Natural killer cell (primary cell): ENCODE measurements around the gene EEF2K. TPM values are rescaled to one million over a fixed set of nuclear protein-coding genes. Genes with fewer than 3 reads are reported as not detected.

ENCODE experiments used
- ATAC-seq, 3 donors: fragments of 150-1000 bp in 2 of 3; fragments of 200-7000 bp in 1 of 3; cut with Tn5 transposase; 1 replicate in 1 of 3; 2 replicates in 2 of 3; pipeline ENCODE4 v1.10.0; 2021; ENCODE audit warnings: mild to moderate bottlenecking in 2 of 3, moderate library complexity in 2 of 3
- DNase-seq, 2 donors: peaks; one replicate each; pipeline versions ENCODE4 v3.0.0 to v3.0.0-alpha.2; 2013 to 2021; ENCODE audit warnings: mixed read lengths in 1 of 2
- H3K27ac ChIP-seq: one replicate; pipeline ENCODE4 v1.5.1; 2013; ENCODE audit warnings: mild to moderate bottlenecking, low read length
- H3K27me3 ChIP-seq: one replicate; pipeline ENCODE4 v1.6.1; 2013; ENCODE audit warnings: low read length; ENCODE audit not compliant: control insufficient read depth, insufficient read depth
- H3K36me3 ChIP-seq: one replicate; pipeline ENCODE4 v1.6.1; 2013; ENCODE audit warnings: low read length; ENCODE audit not compliant: control insufficient read depth, insufficient read depth
- H3K4me1 ChIP-seq: one replicate; pipeline ENCODE4 v1.6.1; 2013; ENCODE audit warnings: low read length; ENCODE audit not compliant: control insufficient read depth, insufficient read depth
- H3K4me3 ChIP-seq: one replicate; pipeline ENCODE4 v1.5.1; 2013; ENCODE audit warnings: low read length
- H3K9me3 ChIP-seq: one replicate; pipeline ENCODE4 v1.6.1; 2013; ENCODE audit warnings: low read length; ENCODE audit not compliant: control insufficient read depth, insufficient read depth
- H3K27ac Mint-ChIP-seq, 2 donors: one replicate each; pipeline ENCODE4 v1.8.0; 2022; ENCODE audit warnings: mild to moderate bottlenecking in 2 of 2, mixed read lengths in 2 of 2, moderate library complexity in 1 of 2
- H3K27me3 Mint-ChIP-seq, 2 donors: one replicate each; pipeline ENCODE4 v1.8.0; 2022; ENCODE audit warnings: low read depth in 2 of 2, mixed read lengths in 2 of 2
- H3K36me3 Mint-ChIP-seq: one replicate; pipeline ENCODE4 v1.8.0; 2022; ENCODE audit warnings: mixed read lengths
- H3K4me1 Mint-ChIP-seq, 2 donors: one replicate each; pipeline ENCODE4 v1.8.0; 2022; ENCODE audit warnings: mixed read lengths in 2 of 2
- H3K4me3 Mint-ChIP-seq: one replicate; pipeline ENCODE4 v1.8.0; 2022; ENCODE audit warnings: mild to moderate bottlenecking, moderate library complexity, mixed read lengths
- H3K9me3 Mint-ChIP-seq, 2 donors: one replicate each; pipeline ENCODE4 v1.8.0; 2022; ENCODE audit warnings: mixed read lengths in 2 of 2
- WGBS: methylation state at CpG from one replicate; pipeline ENCODE4 v1.1.7; 2013; ENCODE audit warnings: missing lambda C conversion rate; ENCODE audit not compliant: insufficient coverage; 5-methylcytosine and 5-hydroxymethylcytosine counted together
- intact Hi-C: fragments of 100-400 bp; cut with micrococcal nuclease; formaldehyde crosslinking; loops from one replicate; pipeline ENCODE4 v1.14.2; 2022
- total RNA-seq, 4 donors: library from RNA; stranded (reverse); fragments of 120-200 nt in 1 of 4; gene quantifications; one replicate each; pipeline versions ENCODE4 v1.2.3 to v1.2.4, GENCODE V29; 2013 to 2022
- TF ChIP-seq, protein P1 (sequence below): fragments of 200-600 bp; IDR thresholded peaks from one replicate; pipeline ENCODE4 v1.8.0; 2022; ENCODE audit warnings: antibody characterized with exemption

Gene EEF2K
- total RNA-seq, 3 donors from 2014 or later (not counting 1 experiment from before 2014, with no cell fraction given) = 12.6 to 33.5 (median 22.9) TPM

DNA sequence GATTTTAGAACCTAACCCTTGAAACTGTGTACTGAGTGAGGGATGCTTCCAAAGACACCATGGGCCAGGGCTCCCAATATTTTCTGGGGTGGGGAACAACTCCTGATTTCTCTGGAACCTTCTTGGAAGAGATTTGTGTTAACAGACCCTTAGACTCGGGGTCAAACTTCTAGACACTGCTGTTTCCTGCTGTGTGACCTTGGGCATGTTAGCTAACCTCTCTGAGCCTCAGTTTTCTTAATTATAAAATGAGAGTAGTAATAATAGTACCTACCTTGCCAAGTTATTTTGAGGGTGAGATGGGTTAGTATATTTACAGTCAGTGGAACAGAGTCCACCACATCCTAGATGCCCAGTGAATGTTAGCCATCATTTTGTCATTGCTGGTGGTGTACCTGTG, 109.9 kb downstream of the EEF2K start:
- Mint-ChIP-seq H3K4me1 (peaks cover 3 to 5% of the 10 kb centered on the region in 2 donors), H3K27ac (no peak overlapping the region), H3K9me3 (no peaks in the 10 kb centered on the region), H3K36me3 (peaks cover 6% of the 10 kb centered on the region), H3K27me3 (no peaks in the 10 kb centered on the region), H3K4me3 (no peak overlapping the region)
- Histone ChIP-seq H3K27ac (no peak overlapping the region), H3K4me3 (no peak overlapping the region), H3K36me3 (peaks cover 68% of the 10 kb centered on the region), H3K9me3 (no peaks in the 10 kb centered on the region), H3K27me3 (no peaks in the 10 kb centered on the region), H3K4me1 (no peaks in the 10 kb centered on the region)
- ATAC-seq (no peak), DNase-seq (no peak)
- TF ChIP-seq, protein P1, sequence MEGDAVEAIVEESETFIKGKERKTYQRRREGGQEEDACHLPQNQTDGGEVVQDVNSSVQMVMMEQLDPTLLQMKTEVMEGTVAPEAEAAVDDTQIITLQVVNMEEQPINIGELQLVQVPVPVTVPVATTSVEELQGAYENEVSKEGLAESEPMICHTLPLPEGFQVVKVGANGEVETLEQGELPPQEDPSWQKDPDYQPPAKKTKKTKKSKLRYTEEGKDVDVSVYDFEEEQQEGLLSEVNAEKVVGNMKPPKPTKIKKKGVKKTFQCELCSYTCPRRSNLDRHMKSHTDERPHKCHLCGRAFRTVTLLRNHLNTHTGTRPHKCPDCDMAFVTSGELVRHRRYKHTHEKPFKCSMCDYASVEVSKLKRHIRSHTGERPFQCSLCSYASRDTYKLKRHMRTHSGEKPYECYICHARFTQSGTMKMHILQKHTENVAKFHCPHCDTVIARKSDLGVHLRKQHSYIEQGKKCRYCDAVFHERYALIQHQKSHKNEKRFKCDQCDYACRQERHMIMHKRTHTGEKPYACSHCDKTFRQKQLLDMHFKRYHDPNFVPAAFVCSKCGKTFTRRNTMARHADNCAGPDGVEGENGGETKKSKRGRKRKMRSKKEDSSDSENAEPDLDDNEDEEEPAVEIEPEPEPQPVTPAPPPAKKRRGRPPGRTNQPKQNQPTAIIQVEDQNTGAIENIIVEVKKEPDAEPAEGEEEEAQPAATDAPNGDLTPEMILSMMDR = no peak
- intact Hi-C loops = no loop called here
- WGBS = 92% methylated on average over 1 of the region's 1 CpG

DNA sequence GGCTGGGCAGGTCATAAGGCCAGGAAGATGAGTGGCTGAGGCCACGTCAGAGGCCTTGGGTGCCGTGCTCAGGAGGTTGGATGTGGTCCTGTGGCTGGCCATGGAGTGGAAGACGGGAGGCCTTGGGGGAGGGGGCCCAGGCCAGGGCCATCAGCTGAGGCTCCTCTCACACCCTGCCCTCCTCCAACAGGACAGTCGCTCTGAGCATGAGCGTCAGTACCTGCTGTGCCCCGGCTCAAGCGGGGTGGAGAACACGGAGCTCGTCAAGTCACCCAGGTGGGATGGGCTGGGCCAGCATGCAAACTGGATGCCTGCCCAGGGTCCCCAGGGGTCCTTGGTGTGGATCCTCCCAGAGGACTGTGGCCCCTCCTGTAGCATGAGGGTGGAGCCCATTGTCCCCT, 110.3 kb downstream of the EEF2K start:
- Mint-ChIP-seq H3K9me3 (no peaks in the 10 kb centered on the region), H3K36me3 (peaks cover 9% of the 10 kb centered on the region), H3K27me3 (no peaks in the 10 kb centered on the region), H3K27ac (no peak overlapping the region), H3K4me1 (peaks cover 5 to 9% of the 10 kb centered on the region in 2 donors), H3K4me3 (no peak overlapping the region)
- DNase-seq = peak in 1 of 2 donors; percentile 12
- Histone ChIP-seq H3K4me3 (no peak overlapping the region), H3K27ac (no peak overlapping the region), H3K27me3 (no peaks in the 10 kb centered on the region), H3K9me3 (no peaks in the 10 kb centered on the region), H3K4me1 (no peaks in the 10 kb centered on the region), H3K36me3 (peaks cover 69% of the 10 kb centered on the region)
- ATAC-seq = peak in 2 of 3 donors; percentile 6 to 19
- intact Hi-C loops = no loop called here
- TF ChIP-seq, protein P1 = no peak
- WGBS = 95% methylated on average over 9 of the region's 9 CpGs

DNA sequence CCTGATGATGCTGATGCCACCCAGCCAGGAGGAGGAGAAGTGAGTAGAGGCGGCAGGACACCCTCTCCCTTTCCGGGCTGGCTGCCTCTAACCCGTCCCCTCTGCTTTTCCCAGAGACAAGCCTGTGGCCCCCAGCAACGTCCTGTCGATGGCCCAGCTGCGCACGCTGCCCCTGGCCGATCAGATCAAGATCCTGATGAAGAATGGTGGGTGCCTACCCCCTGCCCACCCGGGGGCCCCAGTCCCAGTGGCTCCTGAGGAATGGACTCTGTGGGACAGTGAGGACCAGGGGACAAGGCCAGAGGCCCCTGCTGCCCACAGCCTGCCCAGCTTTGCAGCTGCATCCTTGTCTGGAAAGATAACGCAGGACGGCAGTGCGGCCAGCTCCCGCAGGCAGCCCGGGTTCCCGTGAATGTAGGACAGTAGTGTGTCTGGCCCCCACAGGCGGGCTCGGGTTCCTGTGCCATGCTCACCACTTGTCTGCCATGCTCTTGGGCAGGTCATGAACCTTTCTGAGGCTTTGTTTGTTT, 111.0 kb downstream of the EEF2K start:
- TF ChIP-seq, protein P1 = no peak
- no peak for DNase-seq

DNA sequence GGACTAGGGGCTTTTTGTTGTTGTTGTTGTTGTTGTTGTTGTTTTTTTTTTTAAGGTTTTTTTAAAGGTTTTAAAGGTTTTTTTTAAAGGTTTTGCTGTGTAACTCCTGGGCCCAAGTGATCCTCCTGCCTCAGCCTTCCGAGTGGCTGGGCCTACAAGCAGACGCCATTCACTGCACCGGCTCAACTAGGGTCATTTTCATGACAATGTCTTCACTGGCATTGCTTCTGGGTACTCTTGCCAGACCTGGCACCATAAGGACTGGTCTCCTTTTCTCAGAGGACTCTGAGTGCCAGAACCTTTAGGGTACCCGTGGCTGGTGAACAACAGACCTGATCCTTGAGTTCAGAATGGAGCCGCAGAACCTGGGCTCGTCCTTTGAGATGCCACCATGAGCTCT, 111.5 kb downstream of the EEF2K start:
- H3K27me3 Mint-ChIP-seq = no peaks in the 10 kb centered on the region
- peaks cover 9% of the 10 kb centered on the region for H3K36me3 Mint-ChIP-seq
- H3K4me1 ChIP-seq = no peaks in the 10 kb centered on the region
- H3K9me3 ChIP-seq = no peaks in the 10 kb centered on the region
- TF ChIP-seq, protein P1 = no peak
- H3K9me3 Mint-ChIP-seq = no peaks in the 10 kb centered on the region
- no peaks in the 10 kb centered on the region for H3K27me3 ChIP-seq
- ATAC-seq (no peak), DNase-seq (no peak)
- H3K4me3 ChIP-seq = no peak overlapping the region
- peaks cover 68% of the 10 kb centered on the region for H3K36me3 ChIP-seq
- intact Hi-C loops = no loop called here
- peak overlapping the region in 1 of 2 donors; percentile 23 for H3K27ac Mint-ChIP-seq
- WGBS = 98% methylated on average over 6 of the region's 6 CpGs
- no peak overlapping the region for H3K4me3 Mint-ChIP-seq
- H3K4me1 Mint-ChIP-seq = peaks cover 5 to 6% of the 10 kb centered on the region in 2 donors
- no peak overlapping the region for H3K27ac ChIP-seq

More for the DNA sequence above, 111.0 kb downstream of the EEF2K start:
- H3K4me3 Mint-ChIP-seq = no peak overlapping the region
- H3K27me3 Mint-ChIP-seq = no peaks in the 10 kb centered on the region
- peak in 1 of 3 donors; percentile 2 for ATAC-seq
- Histone ChIP-seq H3K27me3 (no peaks in the 10 kb centered on the region), H3K4me1 (no peaks in the 10 kb centered on the region), H3K4me3 (no peak overlapping the region), H3K9me3 (no peaks in the 10 kb centered on the region), H3K27ac (no peak overlapping the region), H3K36me3 (peaks cover 69% of the 10 kb centered on the region)
- WGBS = 97% methylated on average over 17 of the region's 17 CpGs
- intact Hi-C loops = no loop called here
- peaks cover 9% of the 10 kb centered on the region for H3K36me3 Mint-ChIP-seq
- no peaks in the 10 kb centered on the region for H3K9me3 Mint-ChIP-seq
- H3K27ac Mint-ChIP-seq = peak overlapping the region in 1 of 2 donors; percentile 23
- peaks cover 5 to 6% of the 10 kb centered on the region in 2 donors for H3K4me1 Mint-ChIP-seq
